Measurements from ENCODE around the gene NMNAT1. TPM values are rescaled to one million over a fixed set of nuclear protein-coding genes. Genes with fewer than 3 reads are reported as not detected.

Gene NMNAT1
- polyA plus RNA-seq, 2 of the 4 experiments (the other 2 are of a cell fraction) = 3.2 to 4.9 TPM

DNA sequence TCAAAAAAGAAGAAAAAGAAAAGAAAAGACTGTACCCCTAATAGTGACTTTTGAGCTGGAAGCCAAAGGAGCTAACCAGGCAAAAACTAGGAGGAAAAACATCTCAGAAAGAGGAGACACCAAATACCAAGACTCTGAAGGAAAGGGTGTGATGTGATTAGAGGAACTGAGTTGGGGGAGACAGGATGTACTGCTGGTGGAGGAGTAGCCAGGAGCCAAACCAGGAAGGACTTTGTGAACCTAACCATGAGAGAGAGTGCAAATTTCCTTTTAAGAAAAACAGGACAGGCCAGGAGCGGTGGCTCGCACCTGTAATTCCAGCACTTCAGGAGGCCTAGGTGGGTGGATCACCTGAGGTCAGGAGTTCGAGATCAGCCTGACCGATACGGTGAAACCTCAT, 49.6 kb downstream of the NMNAT1 start:
- WGBS (ENCODE audit: missing lambda C conversion rate) = 78% methylated on average over 5 of the region's 5 CpGs
- no peak for ATAC-seq
- H3K9me3 ChIP-seq = no peaks in the 10 kb centered on the region
- DNase-seq (ENCODE audit: low read depth in 1 of 2, low spot score in 1 of 2) = no peak
- no peaks in the 10 kb centered on the region for H3K4me1 ChIP-seq
- no peak overlapping the region for H3K4me2 ChIP-seq
- ChIA-PET POLR2A (no interaction called here), CTCF (no interaction called here)
- H3K4me3 ChIP-seq = no peak overlapping the region
- no peak overlapping the region for H3K27ac ChIP-seq
- FAIRE-seq = no peak
- TF ChIP-seq EHF (CRISPR knock-in tag; IDR thresholded peaks at IDR 0.05) (no peak), TP53 (CRISPR knock-in tag; IDR thresholded peaks at IDR 0.05) (no peak), POLR2AphosphoS2 (conservative IDR thresholded peaks at IDR 0.05; ENCODE audit: low read length) (no peak), MYC (IDR thresholded peaks at IDR 0.05; ENCODE audit: borderline replicate concordance, low read length) (no peak), RCOR1 (IDR thresholded peaks at IDR 0.05; ENCODE audit: low read depth, low read length) (no peak), FOXS1 (CRISPR knock-in tag; IDR thresholded peaks at IDR 0.05) (no peak), JUNB (IDR thresholded peaks at IDR 0.05) (no peak), CHD4 (IDR thresholded peaks at IDR 0.05; ENCODE audit: borderline replicate concordance) (no peak), BHLHE40 (IDR thresholded peaks at IDR 0.05; ENCODE audit: low read depth, low read length) (no peak), HOXA7 (CRISPR knock-in tag; IDR thresholded peaks at IDR 0.05) (no peak), ZC3H11A (IDR thresholded peaks at IDR 0.05) (no peak)
- TF ChIP-seq, protein P1, sequence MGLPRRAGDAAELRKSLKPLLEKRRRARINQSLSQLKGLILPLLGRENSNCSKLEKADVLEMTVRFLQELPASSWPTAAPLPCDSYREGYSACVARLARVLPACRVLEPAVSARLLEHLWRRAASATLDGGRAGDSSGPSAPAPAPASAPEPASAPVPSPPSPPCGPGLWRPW (IDR thresholded peaks at IDR 0.05) = no peak
- TF ChIP-seq, protein P2, sequence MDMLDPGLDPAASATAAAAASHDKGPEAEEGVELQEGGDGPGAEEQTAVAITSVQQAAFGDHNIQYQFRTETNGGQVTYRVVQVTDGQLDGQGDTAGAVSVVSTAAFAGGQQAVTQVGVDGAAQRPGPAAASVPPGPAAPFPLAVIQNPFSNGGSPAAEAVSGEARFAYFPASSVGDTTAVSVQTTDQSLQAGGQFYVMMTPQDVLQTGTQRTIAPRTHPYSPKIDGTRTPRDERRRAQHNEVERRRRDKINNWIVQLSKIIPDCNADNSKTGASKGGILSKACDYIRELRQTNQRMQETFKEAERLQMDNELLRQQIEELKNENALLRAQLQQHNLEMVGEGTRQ (IDR thresholded peaks at IDR 0.05) = no peak

DNA sequence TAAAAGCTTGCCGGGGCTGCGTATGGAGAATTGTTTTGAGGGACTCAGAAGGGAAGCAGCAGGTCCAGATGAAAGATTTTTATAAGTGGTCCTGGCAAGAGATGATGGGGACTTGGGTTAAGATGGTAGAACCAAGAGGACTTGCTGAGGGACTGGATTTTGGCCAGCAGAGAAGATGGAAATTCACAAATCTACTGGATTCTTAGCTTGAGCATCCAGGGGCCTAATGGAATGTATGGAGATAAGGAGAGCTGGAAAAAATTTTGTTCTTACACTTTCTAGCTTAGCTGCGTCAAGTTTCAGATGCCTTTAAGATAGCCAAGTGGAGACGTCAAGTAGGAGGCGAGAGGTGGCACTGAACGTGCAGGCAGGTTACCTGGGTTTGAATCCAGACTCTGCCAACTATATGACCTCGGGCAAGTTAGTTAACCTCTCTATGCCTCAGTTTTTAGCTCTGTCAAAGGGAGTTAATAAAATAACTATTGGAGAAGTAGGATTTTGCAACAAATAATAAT, 50.3 kb downstream of the NMNAT1 start:
- CTCF ChIA-PET = interaction anchor here (0.7 kb wide), 1 partner anchor 119 kb away, joined by 3 read pairs; no protein-coding TSS in a partner anchor

More for the DNA sequence above, 50.3 kb downstream of the NMNAT1 start:
- ATAC-seq (no peak), FAIRE-seq (no peak), DNase-seq (ENCODE audit: low read depth in 1 of 2, low spot score in 1 of 2) (no peak)
- Histone ChIP-seq H3K4me3 (no peak overlapping the region), H3K27ac (no peak overlapping the region), H3K4me1 (no peaks in the 10 kb centered on the region), H3K9me3 (no peaks in the 10 kb centered on the region), H3K4me2 (no peak overlapping the region)
- 65% methylated on average over 7 of the region's 7 CpGs for WGBS (ENCODE audit: missing lambda C conversion rate)
- no peak for TF ChIP-seq NPAS2 (CRISPR knock-in tag; IDR thresholded peaks at IDR 0.05; ENCODE audit: borderline replicate concordance)
- TF ChIP-seq JUNB (IDR thresholded peaks at IDR 0.05) = no peak
- TF ChIP-seq JUN (IDR thresholded peaks at IDR 0.05) = no peak
- TF ChIP-seq PHF8 (IDR thresholded peaks at IDR 0.05; ENCODE audit: borderline replicate concordance, low read depth) = no peak
- TF ChIP-seq, protein P3, sequence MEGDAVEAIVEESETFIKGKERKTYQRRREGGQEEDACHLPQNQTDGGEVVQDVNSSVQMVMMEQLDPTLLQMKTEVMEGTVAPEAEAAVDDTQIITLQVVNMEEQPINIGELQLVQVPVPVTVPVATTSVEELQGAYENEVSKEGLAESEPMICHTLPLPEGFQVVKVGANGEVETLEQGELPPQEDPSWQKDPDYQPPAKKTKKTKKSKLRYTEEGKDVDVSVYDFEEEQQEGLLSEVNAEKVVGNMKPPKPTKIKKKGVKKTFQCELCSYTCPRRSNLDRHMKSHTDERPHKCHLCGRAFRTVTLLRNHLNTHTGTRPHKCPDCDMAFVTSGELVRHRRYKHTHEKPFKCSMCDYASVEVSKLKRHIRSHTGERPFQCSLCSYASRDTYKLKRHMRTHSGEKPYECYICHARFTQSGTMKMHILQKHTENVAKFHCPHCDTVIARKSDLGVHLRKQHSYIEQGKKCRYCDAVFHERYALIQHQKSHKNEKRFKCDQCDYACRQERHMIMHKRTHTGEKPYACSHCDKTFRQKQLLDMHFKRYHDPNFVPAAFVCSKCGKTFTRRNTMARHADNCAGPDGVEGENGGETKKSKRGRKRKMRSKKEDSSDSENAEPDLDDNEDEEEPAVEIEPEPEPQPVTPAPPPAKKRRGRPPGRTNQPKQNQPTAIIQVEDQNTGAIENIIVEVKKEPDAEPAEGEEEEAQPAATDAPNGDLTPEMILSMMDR (IDR thresholded peaks at IDR 0.05) = no peak
- no peak for TF ChIP-seq ESRRA (IDR thresholded peaks at IDR 0.05; ENCODE audit: borderline replicate concordance, low read length)
- no peak for TF ChIP-seq CBX8 (IDR thresholded peaks at IDR 0.05)
- TF ChIP-seq, protein P2 (IDR thresholded peaks at IDR 0.05) = no peak
- POLR2A ChIA-PET = no interaction called here

Data from A549 (cell line).